HEK293T (cell line): Measurements from ENCODE around the gene KPTN.

ENCODE experiments used
- ARNT ChIP-seq: fragments of 450-650 bp; IDR thresholded peaks from 2 replicates; pipeline ENCODE4 v1.6.1; 2017; ENCODE audit warnings: mild to moderate bottlenecking
- ZNF384 ChIP-seq: fragments of 450-650 bp; IDR thresholded peaks from 2 replicates; pipeline ENCODE4 v1.6.1; 2016

DNA sequence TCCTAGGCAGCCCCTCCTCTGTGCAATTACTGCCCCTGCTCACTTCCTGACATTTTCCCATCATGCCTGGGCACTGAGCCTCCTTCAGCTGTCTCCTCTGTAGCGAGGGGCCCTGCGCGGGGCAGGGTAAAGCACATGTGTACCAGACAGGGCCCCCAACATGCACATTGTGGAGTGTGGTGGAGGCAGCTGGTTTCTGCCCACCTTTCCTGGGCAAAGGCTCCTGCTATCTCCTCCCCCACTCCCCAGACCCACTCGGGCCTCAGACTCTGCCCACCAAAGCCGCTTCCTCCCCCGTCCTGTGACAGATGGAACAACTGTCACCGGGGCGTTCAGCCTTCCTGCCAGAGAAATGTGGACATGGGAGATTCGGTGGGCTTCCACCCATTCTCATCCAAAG is 2.9 kb upstream of the KPTN start:
- no peak for TF ChIP-seq ZNF384
- TF ChIP-seq ARNT, result no peak
